Natural killer cell treated with Interleukin-12 subunit alpha and Interleukin-12 subunit beta and Interleukin-15 and Interleukin-18, amount 100 ng/mL, for 72 hours (primary cell): ENCODE data around the gene SYAP1. TPM values are rescaled to one million over a fixed set of nuclear protein-coding genes. Genes with fewer than 3 reads are reported as not detected.

Experiments used
- ATAC-seq, 2 donors: fragments of 150-1000 bp; cut with Tn5 transposase in 1 of 2; sonication (Bioruptor Pico), chemical (Tn5 transposase) in 1 of 2; 2 replicates each; pipeline ENCODE4 v1.10.0; 2021
- DNase-seq: peaks from one replicate; pipeline ENCODE4 v3.0.0; 2022; ENCODE audit warnings: low spot score
- H3K27ac Mint-ChIP-seq, 2 donors: 1 replicate in 1 of 2; 2 replicates in 1 of 2; pipeline ENCODE4 v1.8.0; 2022; ENCODE audit warnings: mixed read lengths in 2 of 2, mild to moderate bottlenecking in 1 of 2, moderate library complexity in 1 of 2
- H3K27me3 Mint-ChIP-seq, 2 donors: 1 replicate in 1 of 2; 2 replicates in 1 of 2; pipeline ENCODE4 v1.8.0; 2022; ENCODE audit warnings: mixed read lengths in 2 of 2
- H3K36me3 Mint-ChIP-seq: one replicate; pipeline ENCODE4 v1.8.0; 2022; ENCODE audit warnings: mixed read lengths
- H3K4me1 Mint-ChIP-seq, 2 donors: 1 replicate in 1 of 2; 2 replicates in 1 of 2; pipeline ENCODE4 v1.8.0; 2022; ENCODE audit warnings: low read depth in 2 of 2, mixed read lengths in 2 of 2, mild to moderate bottlenecking in 1 of 2
- H3K4me3 Mint-ChIP-seq: one replicate; pipeline ENCODE4 v1.8.0; 2022; ENCODE audit warnings: mixed read lengths
- H3K9me3 Mint-ChIP-seq: 2 replicates; pipeline ENCODE4 v1.8.0; 2022; ENCODE audit warnings: mixed read lengths
- total RNA-seq, 2 donors: library from RNA; stranded (reverse); gene quantifications; one replicate each; pipeline ENCODE4 v1.2.3, GENCODE V29; 2022

SYAP1 gene
- total RNA-seq, 2 donors from 2014 or later = 12.7 to 22.8 TPM

DNA sequence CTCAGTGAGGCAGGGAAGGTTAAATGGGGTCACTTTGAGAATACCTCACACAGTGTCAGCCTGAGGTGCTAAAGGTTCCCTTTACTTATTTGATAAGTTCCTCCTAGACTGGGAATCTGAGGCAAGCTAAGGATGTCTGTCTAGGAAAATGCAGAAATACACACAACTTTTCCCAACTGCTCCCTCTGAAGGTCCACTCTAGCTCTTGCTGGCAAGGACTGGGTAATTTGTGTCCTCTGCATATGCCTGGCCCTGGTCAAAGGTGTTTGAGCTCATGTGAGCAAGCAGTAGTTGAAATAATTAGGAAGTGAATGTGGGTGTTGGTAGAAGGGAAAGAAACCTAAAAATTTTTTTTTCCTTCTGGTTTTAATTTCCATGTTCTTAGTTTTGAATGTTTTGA lies 88.1 kb downstream of the SYAP1 start:
- H3K36me3 Mint-ChIP-seq = no peaks in the 10 kb centered on the region
- H3K4me1 Mint-ChIP-seq = peaks cover 0 to 10% of the 10 kb centered on the region in 2 donors
- H3K27me3 Mint-ChIP-seq = no peaks in the 10 kb centered on the region
- H3K9me3 Mint-ChIP-seq = no peaks in the 10 kb centered on the region
- DNase-seq = no peak
- H3K27ac Mint-ChIP-seq = peak overlapping the region in 1 of 2 donors; percentile 57
- no peak for ATAC-seq
- no peak overlapping the region for H3K4me3 Mint-ChIP-seq

DNA sequence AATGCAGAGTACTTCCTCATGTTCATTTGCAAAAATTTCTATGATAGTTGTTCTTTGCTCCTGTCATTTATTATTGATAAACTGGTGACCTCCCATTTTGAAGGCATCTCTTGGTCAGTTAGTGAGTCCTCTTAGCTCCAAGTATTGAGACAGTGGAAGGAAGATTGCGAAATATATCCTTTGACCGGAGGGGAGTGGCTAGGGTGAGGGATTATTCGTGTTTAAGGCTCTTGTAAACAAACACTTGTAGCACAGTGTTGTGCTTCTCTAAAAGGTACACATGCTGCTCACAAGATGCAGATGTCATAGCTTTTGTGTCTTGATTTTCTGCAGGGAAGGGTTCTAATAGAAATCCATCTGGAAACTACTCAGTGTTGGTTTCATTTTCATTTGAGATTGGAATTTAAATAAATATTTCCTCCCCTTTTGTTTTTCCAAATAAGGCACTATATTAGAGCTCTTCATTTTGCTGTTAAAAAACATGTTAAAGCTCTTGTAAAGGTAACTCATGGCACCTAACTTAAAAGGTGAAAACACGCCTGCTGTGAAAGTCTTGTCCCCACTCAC lies 88.6 kb downstream of the SYAP1 start:
- Mint-ChIP-seq H3K9me3 (no peaks in the 10 kb centered on the region), H3K4me1 (peaks cover 0 to 10% of the 10 kb centered on the region in 2 donors), H3K4me3 (no peak overlapping the region), H3K27me3 (no peaks in the 10 kb centered on the region), H3K36me3 (no peaks in the 10 kb centered on the region), H3K27ac (peak overlapping the region in 1 of 2 donors; percentile 57)
- no peak for ATAC-seq
- no peak for DNase-seq

DNA sequence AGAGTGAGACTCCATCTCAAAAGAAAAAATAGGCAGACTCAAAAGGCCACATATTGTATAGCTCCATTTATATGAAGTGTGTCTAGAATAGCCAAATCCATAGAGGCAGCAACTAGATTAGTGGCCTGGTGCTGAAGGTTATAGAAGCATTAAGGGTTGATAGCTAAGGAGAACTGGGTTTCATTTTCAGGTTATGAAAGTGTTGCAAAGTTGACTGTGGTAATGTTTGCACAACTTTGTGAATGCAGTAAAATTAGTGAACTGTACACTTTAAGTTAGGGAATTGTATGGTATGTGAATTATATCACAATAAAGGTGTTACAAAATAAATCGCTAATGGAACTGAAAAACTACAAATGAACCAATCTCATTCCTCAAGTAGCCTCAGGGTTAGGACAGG lies 95.2 kb downstream of the SYAP1 start:
- peaks cover 0 to 11% of the 10 kb centered on the region in 2 donors for H3K4me1 Mint-ChIP-seq
- no peak overlapping the region for H3K27ac Mint-ChIP-seq
- DNase-seq (no peak), ATAC-seq (no peak)
- no peak overlapping the region for H3K4me3 Mint-ChIP-seq
- H3K27me3 Mint-ChIP-seq = no peaks in the 10 kb centered on the region
- H3K36me3 Mint-ChIP-seq = no peaks in the 10 kb centered on the region
- no peaks in the 10 kb centered on the region for H3K9me3 Mint-ChIP-seq

Other genes with a start within 250 kb of the SYAP1 start
- gene S100G, start 69.5 kb upstream of the SYAP1 start, total RNA-seq = not detected
- gene CTPS2, start 6.9 kb upstream of the SYAP1 start, total RNA-seq = 1 to 10 TPM; 3.8 to 5.8 TPM
- 10 to 100 TPM; 15.3 to 16.0 TPM for gene TXLNG, start 66.9 kb downstream of the SYAP1 start, total RNA-seq
- 100 to 1,000 TPM; 131 to 157 TPM for gene RBBP7, start 150.8 kb downstream of the SYAP1 start, total RNA-seq
- gene REPS2, start 227.0 kb downstream of the SYAP1 start, total RNA-seq = under 1 TPM in 1 of 2 donors, not detected in 1; 0.20 TPM